NT2/D1 (cell line): ENCODE measurements around the gene PRRT1.

Source experiments
- DNase-seq: peaks from one replicate; pipeline ENCODE4 v3.0.0-alpha.2; 2011; ENCODE audit warnings: low read depth, low spot score
- H3K27me3 ChIP-seq: 2 replicates; pipeline ENCODE4 v1.6.0; 2011; ENCODE audit warnings: mild to moderate bottlenecking; ENCODE audit not compliant: insufficient read length, insufficient read depth
- H3K36me3 ChIP-seq: 2 replicates; pipeline ENCODE4 v1.6.1; 2011; ENCODE audit warnings: mild to moderate bottlenecking, low read length, mixed read lengths; ENCODE audit not compliant: insufficient read depth, insufficient read length
- H3K4me1 ChIP-seq: 2 replicates; pipeline ENCODE4 v1.5.1; 2011; ENCODE audit not compliant: insufficient read depth, insufficient read length
- H3K4me3 ChIP-seq: 2 replicates; pipeline ENCODE4 v1.5.1; 2011; ENCODE audit warnings: low read depth; ENCODE audit not compliant: insufficient read length
- H3K9ac ChIP-seq: 2 replicates; pipeline ENCODE4 v1.6.0; 2011; ENCODE audit warnings: low read depth; ENCODE audit not compliant: insufficient read length
- H3K9me3 ChIP-seq: 2 replicates; pipeline ENCODE4 v1.5.1; 2011; ENCODE audit warnings: mild to moderate bottlenecking, low read length; ENCODE audit not compliant: insufficient read depth
- SUZ12 ChIP-seq: IDR thresholded peaks from 2 replicates; pipeline ENCODE4 v1.6.1; 2011; ENCODE audit not compliant: insufficient read length, insufficient read depth; ENCODE audit errors: extremely low read depth
- YY1 ChIP-seq: IDR thresholded peaks from 2 replicates; pipeline ENCODE4 v1.6.1; 2011; ENCODE audit not compliant: insufficient read length, insufficient read depth
- ZNF274 ChIP-seq: IDR thresholded peaks from 2 replicates; pipeline ENCODE4 v1.6.1; 2011; ENCODE audit warnings: mild to moderate bottlenecking, low read depth, low read length

PRRT1 gene

DNA sequence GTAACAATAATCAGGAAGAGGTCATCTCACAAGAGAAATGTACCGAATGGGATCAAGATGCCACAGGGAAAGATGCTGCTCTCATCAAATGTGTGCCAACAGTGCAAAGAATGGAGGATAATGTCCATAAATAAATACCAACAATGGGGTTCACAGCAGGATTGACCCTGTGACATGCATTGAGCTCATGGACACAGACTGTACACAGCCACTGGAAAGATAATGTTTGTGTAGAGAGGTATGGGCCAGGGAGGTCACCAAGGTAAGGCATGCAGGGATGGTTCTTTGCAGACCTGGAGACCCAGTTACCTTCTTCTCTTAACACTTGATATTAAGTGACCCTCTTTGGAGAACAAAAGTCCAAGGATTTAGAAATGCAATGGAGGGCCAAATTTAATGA, 22.7 kb upstream of the PRRT1 start:
- DNase-seq = no peak
- Histone ChIP-seq H3K9ac (no peak overlapping the region), H3K36me3 (peaks cover 46% of the 10 kb centered on the region), H3K4me1 (no peaks in the 10 kb centered on the region), H3K4me3 (no peak overlapping the region), H3K27me3 (no peaks in the 10 kb centered on the region), H3K9me3 (no peaks in the 10 kb centered on the region)
- TF ChIP-seq YY1 = no peak
- no peak for TF ChIP-seq ZNF274
- no peak for TF ChIP-seq SUZ12

DNA sequence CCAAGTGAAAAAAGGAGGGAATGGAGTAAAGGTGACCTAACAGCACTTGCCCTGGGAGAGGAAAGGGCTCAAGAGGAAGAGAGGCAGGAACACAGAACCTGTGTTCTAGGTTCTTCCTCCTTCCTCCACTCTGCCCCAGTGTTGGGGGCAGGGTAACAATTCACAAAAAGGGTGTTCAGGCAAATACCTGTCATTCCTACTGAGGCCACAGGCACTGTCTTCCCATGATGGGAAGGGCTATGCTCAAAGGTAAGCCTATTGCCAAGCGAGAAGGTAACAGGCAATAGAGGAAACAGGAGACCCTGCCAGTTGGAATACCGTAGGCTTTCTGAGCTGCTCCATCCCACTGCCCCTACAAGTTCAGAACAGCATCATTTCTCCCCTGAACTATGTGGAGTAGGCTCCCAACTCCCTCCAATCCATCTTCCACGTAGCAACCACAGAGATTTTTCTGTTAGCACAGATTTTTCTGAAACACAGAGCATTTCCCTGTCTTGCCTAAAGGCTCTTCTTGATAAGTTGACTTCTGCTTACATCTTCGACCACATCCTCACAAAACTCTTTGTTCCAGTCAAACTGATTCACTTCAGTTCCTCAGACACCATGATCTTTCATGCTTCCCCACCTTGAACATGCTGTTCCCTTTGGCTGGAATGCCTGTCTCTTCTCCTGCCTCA, 21.4 kb upstream of the PRRT1 start:
- Histone ChIP-seq H3K4me3 (no peak overlapping the region), H3K27me3 (no peaks in the 10 kb centered on the region), H3K9ac (no peak overlapping the region), H3K36me3 (peaks cover 57% of the 10 kb centered on the region), H3K9me3 (no peaks in the 10 kb centered on the region), H3K4me1 (no peaks in the 10 kb centered on the region)
- DNase-seq = no peak
- TF ChIP-seq YY1 = no peak
- no peak for TF ChIP-seq SUZ12
- TF ChIP-seq ZNF274 = no peak

DNA sequence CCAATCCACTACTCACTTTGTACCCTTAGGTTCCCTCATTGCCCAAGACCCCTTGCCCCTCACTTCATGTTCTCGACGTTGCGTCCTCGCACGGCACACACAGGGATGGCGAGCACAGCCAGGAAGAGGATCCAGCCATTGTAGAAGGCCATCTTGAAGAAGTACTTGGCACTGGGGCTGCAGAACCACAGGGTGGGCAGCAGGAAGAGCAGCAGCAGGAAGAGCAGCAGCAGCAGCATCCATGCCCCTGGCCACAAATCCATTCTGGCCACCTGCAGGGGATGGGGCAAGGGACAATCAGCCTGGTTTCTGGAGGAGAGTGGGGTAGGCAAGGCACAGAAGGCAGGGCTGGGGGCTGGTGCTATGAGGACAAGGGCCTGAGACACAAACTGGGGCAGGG, 19.5 kb upstream of the PRRT1 start:
- DNase-seq = no peak
- Histone ChIP-seq H3K36me3 (peaks cover 77% of the 10 kb centered on the region), H3K27me3 (no peaks in the 10 kb centered on the region), H3K4me3 (no peak overlapping the region), H3K4me1 (no peaks in the 10 kb centered on the region), H3K9ac (no peak overlapping the region), H3K9me3 (no peaks in the 10 kb centered on the region)
- no peak for TF ChIP-seq SUZ12
- no peak for TF ChIP-seq ZNF274
- TF ChIP-seq YY1 = no peak

DNA sequence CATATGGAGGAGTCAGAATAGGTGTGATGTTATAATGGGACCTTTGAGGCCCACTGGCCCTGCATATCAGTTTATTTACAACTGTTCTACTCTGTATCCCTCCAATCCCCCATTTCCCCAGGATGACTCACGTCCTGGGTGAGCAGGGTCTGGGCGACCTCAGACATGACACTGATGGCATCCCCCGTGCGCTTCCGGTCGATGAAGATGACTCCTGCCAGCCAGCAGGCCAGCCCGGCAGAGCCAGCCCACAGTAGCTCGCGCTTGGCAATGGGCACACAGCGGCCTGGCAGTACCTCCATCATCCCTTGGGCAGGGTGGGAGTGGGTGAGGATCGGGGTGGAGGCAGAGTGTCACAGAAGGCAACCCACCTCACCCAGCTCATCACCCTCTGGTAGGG, 18.6 kb upstream of the PRRT1 start:
- TF ChIP-seq ZNF274 = no peak
- no peak for TF ChIP-seq SUZ12
- no peak for TF ChIP-seq YY1
- Histone ChIP-seq H3K36me3 (peaks cover 83% of the 10 kb centered on the region), H3K27me3 (no peaks in the 10 kb centered on the region), H3K4me1 (peaks cover 2% of the 10 kb centered on the region), H3K9me3 (no peaks in the 10 kb centered on the region), H3K4me3 (no peak overlapping the region), H3K9ac (no peak overlapping the region)
- DNase-seq = no peak

DNA sequence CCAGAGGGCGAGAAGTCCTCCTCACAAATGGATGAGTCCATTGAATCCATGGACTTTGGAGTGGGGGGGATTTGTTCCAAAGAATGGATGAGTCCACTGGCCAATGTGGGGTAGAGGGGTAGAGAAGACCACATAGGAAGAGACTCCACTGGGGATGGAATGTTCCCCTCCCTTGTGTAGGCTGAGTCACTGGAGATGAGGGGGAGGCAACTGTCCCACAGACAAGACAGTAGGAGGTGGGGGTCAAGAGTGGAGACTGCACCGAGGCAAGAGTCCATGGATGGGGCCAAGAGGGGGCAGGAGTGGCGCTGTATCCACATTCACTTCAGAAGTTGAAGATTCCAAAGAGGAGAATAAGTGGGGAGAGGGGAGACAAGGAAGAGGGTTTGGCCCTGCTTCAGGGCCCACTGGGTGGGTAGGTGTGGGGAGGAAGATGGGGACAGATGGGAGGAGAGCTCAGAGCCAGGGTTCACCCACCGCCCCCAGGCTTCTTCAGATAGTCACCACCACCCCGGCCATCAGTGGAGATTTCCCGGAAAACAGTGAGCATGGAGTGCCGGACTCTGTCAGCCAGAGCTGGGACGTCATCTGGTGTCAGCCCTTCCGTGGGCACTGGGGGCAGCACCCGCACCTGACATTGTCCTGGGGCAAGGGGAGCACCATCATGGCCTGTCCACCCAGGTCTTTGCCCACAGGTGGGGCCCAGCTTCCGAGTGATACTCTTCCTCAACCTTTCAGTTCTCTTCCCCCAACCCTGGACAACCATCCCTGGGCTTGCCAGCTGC, 17.3 kb upstream of the PRRT1 start:
- Histone ChIP-seq H3K4me3 (no peak overlapping the region), H3K9me3 (no peaks in the 10 kb centered on the region), H3K4me1 (peaks cover 4% of the 10 kb centered on the region), H3K27me3 (no peaks in the 10 kb centered on the region), H3K36me3 (peaks cover 77% of the 10 kb centered on the region), H3K9ac (no peak overlapping the region)
- no peak for TF ChIP-seq SUZ12
- TF ChIP-seq ZNF274 = no peak
- no peak for TF ChIP-seq YY1
- no peak for DNase-seq

DNA sequence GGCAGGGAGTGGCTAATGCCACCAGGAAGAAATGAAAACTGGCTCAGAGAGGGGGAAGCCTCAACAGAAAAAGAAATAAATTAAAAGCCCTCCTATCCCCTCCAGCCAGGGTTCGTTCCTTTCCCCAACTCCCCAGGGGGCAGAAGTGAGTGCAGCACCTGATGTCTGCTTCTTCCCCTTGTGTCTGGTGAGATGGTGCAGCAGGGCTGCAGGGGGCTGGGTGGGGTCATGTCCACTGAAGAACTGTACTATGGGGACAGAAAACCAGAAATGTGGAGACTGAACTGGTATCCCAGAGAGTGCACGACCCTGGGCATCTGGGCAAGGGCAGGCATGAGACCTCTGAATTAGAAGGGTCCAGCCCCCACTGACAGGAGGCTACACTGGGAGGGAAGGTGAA, 16.6 kb upstream of the PRRT1 start:
- H3K9ac ChIP-seq = no peak overlapping the region
- H3K9me3 ChIP-seq = no peaks in the 10 kb centered on the region
- H3K4me3 ChIP-seq = no peak overlapping the region
- peaks cover 9% of the 10 kb centered on the region for H3K4me1 ChIP-seq
- H3K36me3 ChIP-seq = peaks cover 71% of the 10 kb centered on the region
- TF ChIP-seq SUZ12 (no peak), YY1 (no peak), ZNF274 (no peak)
- no peak for DNase-seq
- no peaks in the 10 kb centered on the region for H3K27me3 ChIP-seq

DNA sequence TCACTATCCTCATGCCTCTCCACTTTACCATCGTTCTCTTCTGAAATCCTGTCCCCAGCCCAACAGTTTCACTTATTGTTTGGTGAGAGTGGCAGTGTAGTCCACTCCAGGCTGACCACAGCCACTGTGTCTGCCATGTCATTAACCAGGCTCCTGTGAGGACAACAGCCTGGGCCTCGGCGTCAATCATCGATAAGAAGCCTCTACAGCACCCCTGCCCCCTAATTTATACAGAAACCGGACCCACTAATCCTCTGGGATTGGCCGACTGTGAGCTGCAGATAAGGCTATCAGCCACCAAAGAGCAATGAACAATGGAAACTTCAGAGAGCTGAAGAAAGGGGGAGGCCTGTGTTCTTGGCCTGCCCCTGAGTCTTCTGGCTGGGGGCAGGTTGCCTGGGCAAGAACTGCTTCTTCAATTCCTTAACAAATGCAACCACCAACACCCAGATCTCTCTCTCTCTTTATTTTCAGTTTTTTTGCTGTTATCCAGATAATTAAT, 16.1 kb upstream of the PRRT1 start:
- TF ChIP-seq YY1 = no peak
- no peak overlapping the region for H3K9ac ChIP-seq
- peaks cover 69% of the 10 kb centered on the region for H3K36me3 ChIP-seq

More for the DNA sequence above, 16.1 kb upstream of the PRRT1 start:
- DNase-seq = no peak
- no peaks in the 10 kb centered on the region for H3K9me3 ChIP-seq
- no peak overlapping the region for H3K4me3 ChIP-seq
- H3K27me3 ChIP-seq = no peaks in the 10 kb centered on the region
- peaks cover 13% of the 10 kb centered on the region for H3K4me1 ChIP-seq
